Dendritic cell treated with granulocyte-macrophage colony-stimulating factor and Interleukin-4, amounts not matched to agents 40 ng/mL and 50 ng/mL, for 4 days (primary cell): ENCODE results near the gene PHF23.
A peak's percentile ranks its signal among the peaks of the same experiment; 100 is the strongest.

ENCODE experiments used
- H3K27ac Mint-ChIP-seq: one replicate; pipeline ENCODE4 v1.8.0; 2022; ENCODE audit warnings: mild to moderate bottlenecking, mixed read lengths
- H3K27me3 Mint-ChIP-seq: one replicate; pipeline ENCODE4 v1.8.0; 2022; ENCODE audit warnings: mild to moderate bottlenecking, mixed read lengths
- H3K36me3 Mint-ChIP-seq: one replicate; pipeline ENCODE4 v1.8.0; 2022; ENCODE audit warnings: low read depth, mixed read lengths
- H3K4me1 Mint-ChIP-seq: one replicate; pipeline ENCODE4 v1.8.0; 2022; ENCODE audit warnings: low read depth, mixed read lengths
- H3K4me3 Mint-ChIP-seq: one replicate; pipeline ENCODE4 v1.8.0; 2022; ENCODE audit warnings: mild to moderate bottlenecking, moderate library complexity, mixed read lengths
- H3K9me3 Mint-ChIP-seq: one replicate; pipeline ENCODE4 v1.8.0; 2022; ENCODE audit warnings: mixed read lengths
- intact Hi-C: fragments of 100-400 bp; cut with micrococcal nuclease; formaldehyde crosslinking; loops from one replicate; pipeline ENCODE4 v1.15.0; 2022

The PHF23 gene

GRCh38 chr17:7204336-7204735, 34.9 kb downstream of the PHF23 start:
- H3K9me3 Mint-ChIP-seq = no peaks in the 10 kb centered on the region
- no peaks in the 10 kb centered on the region for H3K27me3 Mint-ChIP-seq
- H3K27ac Mint-ChIP-seq = peak overlapping the region; percentile 75
- intact Hi-C loops = no loop called here
- H3K4me3 Mint-ChIP-seq = peak overlapping the region; percentile 72
- H3K36me3 Mint-ChIP-seq = peaks cover 59% of the 10 kb centered on the region
- peaks cover 41% of the 10 kb centered on the region for H3K4me1 Mint-ChIP-seq

GRCh38 chr17:7203391-7203790, 35.9 kb downstream of the PHF23 start:
- no peaks in the 10 kb centered on the region for H3K27me3 Mint-ChIP-seq

GRCh38 chr17:7196651-7197401, 42.4 kb downstream of the PHF23 start:
- Mint-ChIP-seq H3K27ac (no peak overlapping the region), H3K27me3 (no peaks in the 10 kb centered on the region), H3K4me3 (no peak overlapping the region), H3K4me1 (no peaks in the 10 kb centered on the region), H3K9me3 (no peaks in the 10 kb centered on the region), H3K36me3 (peaks cover 86% of the 10 kb centered on the region)
- intact Hi-C loops = no loop called here

More at GRCh38 chr17:7203391-7203790, 35.9 kb downstream of the PHF23 start:
- H3K36me3 Mint-ChIP-seq = peaks cover 60% of the 10 kb centered on the region
- H3K9me3 Mint-ChIP-seq = no peaks in the 10 kb centered on the region
- intact Hi-C loops = no loop called here
- H3K27ac Mint-ChIP-seq = no peak overlapping the region
- H3K4me3 Mint-ChIP-seq = no peak overlapping the region
- H3K4me1 Mint-ChIP-seq = peaks cover 37% of the 10 kb centered on the region

- intact Hi-C loops = no loop called here
- Mint-ChIP-seq H3K27ac (no peak overlapping the region), H3K4me3 (no peak overlapping the region), H3K4me1 (no peaks in the 10 kb centered on the region), H3K9me3 (no peaks in the 10 kb centered on the region), H3K27me3 (no peaks in the 10 kb centered on the region), H3K36me3 (peaks cover 86% of the 10 kb centered on the region)
Measured at GRCh38 chr17:7195971-7196370, 43.3 kb downstream of the PHF23 start.

GRCh38 chr17:7192271-7192937, 46.9 kb downstream of the PHF23 start:
- intact Hi-C loops = no loop called here
- no peaks in the 10 kb centered on the region for H3K4me1 Mint-ChIP-seq
- H3K27ac Mint-ChIP-seq = no peak overlapping the region
- H3K27me3 Mint-ChIP-seq = no peaks in the 10 kb centered on the region
- peaks cover 87% of the 10 kb centered on the region for H3K36me3 Mint-ChIP-seq
- no peak overlapping the region for H3K4me3 Mint-ChIP-seq
- H3K9me3 Mint-ChIP-seq = no peaks in the 10 kb centered on the region

- no peaks in the 10 kb centered on the region for H3K9me3 Mint-ChIP-seq
- H3K4me3 Mint-ChIP-seq = no peak overlapping the region
- H3K27ac Mint-ChIP-seq = no peak overlapping the region
- H3K27me3 Mint-ChIP-seq = no peaks in the 10 kb centered on the region
- peaks cover 80% of the 10 kb centered on the region for H3K36me3 Mint-ChIP-seq
- intact Hi-C loops = no loop called here
- H3K4me1 Mint-ChIP-seq = peaks cover 2% of the 10 kb centered on the region
Measured at GRCh38 chr17:7191571-7192270, 47.5 kb downstream of the PHF23 start.

GRCh38 chr17:7191069-7191468, 48.2 kb downstream of the PHF23 start:
- Mint-ChIP-seq H3K4me3 (no peak overlapping the region), H3K27ac (no peak overlapping the region), H3K36me3 (peaks cover 73% of the 10 kb centered on the region), H3K4me1 (peaks cover 8% of the 10 kb centered on the region), H3K27me3 (no peaks in the 10 kb centered on the region), H3K9me3 (no peaks in the 10 kb centered on the region)
- intact Hi-C loops = no loop called here

- peaks cover 8% of the 10 kb centered on the region for H3K4me1 Mint-ChIP-seq
- no peaks in the 10 kb centered on the region for H3K27me3 Mint-ChIP-seq
- H3K27ac Mint-ChIP-seq = no peak overlapping the region
- no peaks in the 10 kb centered on the region for H3K9me3 Mint-ChIP-seq
- no peak overlapping the region for H3K4me3 Mint-ChIP-seq
- intact Hi-C loops = no loop called here
- peaks cover 67% of the 10 kb centered on the region for H3K36me3 Mint-ChIP-seq
Measured at GRCh38 chr17:7190276-7190917, 48.9 kb downstream of the PHF23 start.

GRCh38 chr17:7186241-7186640, 53.0 kb downstream of the PHF23 start:
- H3K27ac Mint-ChIP-seq = no peak overlapping the region
- H3K27me3 Mint-ChIP-seq = peaks cover 1% of the 10 kb centered on the region
- peaks cover 25% of the 10 kb centered on the region for H3K36me3 Mint-ChIP-seq
- H3K9me3 Mint-ChIP-seq = no peaks in the 10 kb centered on the region
- intact Hi-C loops = no loop called here
- H3K4me3 Mint-ChIP-seq = no peak overlapping the region
- H3K4me1 Mint-ChIP-seq = peaks cover 22% of the 10 kb centered on the region
